ENCODE measurements around the gene GRIN2A. TPM values are rescaled to one million over a fixed set of nuclear protein-coding genes. Genes with fewer than 3 reads are reported as not detected.
"Not testable (repeated sequence)": the region's sequence is repeated elsewhere in the genome, so short reads cannot be mapped to it uniquely, and the experiment has no call there.

GRIN2A gene
- polyA plus RNA-seq, 2 of the 4 experiments (the other 2 are of a cell fraction): not detected

- Histone ChIP-seq H3K27ac (no peak overlapping the region), H3K9me3 (no peaks in the 10 kb centered on the region), H3K4me2 (no peak overlapping the region), H3K4me1 (no peaks in the 10 kb centered on the region), H3K4me3 (no peak overlapping the region)
- WGBS (ENCODE audit: missing lambda C conversion rate): 13% methylated on average over 1 of the region's 1 CpG
- ChIA-PET CTCF (no interaction called here), POLR2A (no interaction called here)
- no peak for FAIRE-seq
- no peak for DNase-seq (ENCODE audit: low read depth in 1 of 2, low spot score in 1 of 2)
- no peak for ATAC-seq
- TF ChIP-seq, protein P1, sequence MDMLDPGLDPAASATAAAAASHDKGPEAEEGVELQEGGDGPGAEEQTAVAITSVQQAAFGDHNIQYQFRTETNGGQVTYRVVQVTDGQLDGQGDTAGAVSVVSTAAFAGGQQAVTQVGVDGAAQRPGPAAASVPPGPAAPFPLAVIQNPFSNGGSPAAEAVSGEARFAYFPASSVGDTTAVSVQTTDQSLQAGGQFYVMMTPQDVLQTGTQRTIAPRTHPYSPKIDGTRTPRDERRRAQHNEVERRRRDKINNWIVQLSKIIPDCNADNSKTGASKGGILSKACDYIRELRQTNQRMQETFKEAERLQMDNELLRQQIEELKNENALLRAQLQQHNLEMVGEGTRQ (IDR thresholded peaks at IDR 0.05): no peak
- TF ChIP-seq RFX5 (IDR thresholded peaks at IDR 0.05) (no peak), EP300 (IDR thresholded peaks at IDR 0.05) (no peak), ZNF302 (CRISPR knock-in tag; IDR thresholded peaks at IDR 0.05) (no peak), MYC (IDR thresholded peaks at IDR 0.05; ENCODE audit: borderline replicate concordance, low read length) (no peak), EHMT2 (IDR thresholded peaks at IDR 0.05; ENCODE audit: low read depth) (no peak)
Observed at GRCh38 chr16:9885876-9886275, 296.4 kb downstream of the GRIN2A start.

DNA sequence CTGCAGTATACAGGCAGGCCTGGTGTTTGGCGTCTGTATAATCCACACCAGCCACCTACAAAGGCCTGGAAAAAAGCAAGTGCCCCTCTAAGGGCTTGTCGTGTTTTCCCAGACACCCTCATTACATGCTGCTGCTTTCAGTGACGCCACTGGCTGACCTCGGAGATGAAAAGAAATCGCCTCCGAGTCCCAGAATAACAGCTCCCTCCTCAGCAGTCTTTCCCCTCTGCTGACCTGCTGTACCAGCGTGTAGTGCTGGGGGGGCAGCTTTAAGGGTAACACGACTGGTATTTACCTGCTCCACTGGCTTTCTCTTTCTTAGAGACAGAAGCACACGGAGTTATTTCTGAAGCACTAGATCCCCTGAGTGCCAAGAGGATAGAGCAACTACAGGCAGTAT lies 296.8 kb downstream of the GRIN2A start:
- Histone ChIP-seq H3K9me3 (no peaks in the 10 kb centered on the region), H3K27ac (no peak overlapping the region), H3K4me1 (no peaks in the 10 kb centered on the region), H3K4me3 (no peak overlapping the region), H3K4me2 (no peak overlapping the region)
- 24% methylated on average over 9 of the region's 9 CpGs for WGBS (ENCODE audit: missing lambda C conversion rate)
- TF ChIP-seq FOSB (CRISPR knock-in tag; IDR thresholded peaks at IDR 0.05) (no peak), KDM1A (IDR thresholded peaks at IDR 0.05; ENCODE audit: low read depth) (no peak), HOXB13 (CRISPR knock-in tag; IDR thresholded peaks at IDR 0.05; ENCODE audit: low read depth) (no peak), CHD2 (IDR thresholded peaks at IDR 0.05; ENCODE audit: low read length, partially characterized antibody) (no peak), RFX5 (IDR thresholded peaks at IDR 0.05) (no peak), CEBPB (IDR thresholded peaks at IDR 0.05) (no peak), RNF2 (IDR thresholded peaks at IDR 0.05; ENCODE audit: borderline replicate concordance, low read depth) (no peak), NPAS2 (CRISPR knock-in tag; IDR thresholded peaks at IDR 0.05; ENCODE audit: borderline replicate concordance) (no peak), MYC (IDR thresholded peaks at IDR 0.05; ENCODE audit: borderline replicate concordance, low read length) (no peak)
- TF ChIP-seq, protein P2, sequence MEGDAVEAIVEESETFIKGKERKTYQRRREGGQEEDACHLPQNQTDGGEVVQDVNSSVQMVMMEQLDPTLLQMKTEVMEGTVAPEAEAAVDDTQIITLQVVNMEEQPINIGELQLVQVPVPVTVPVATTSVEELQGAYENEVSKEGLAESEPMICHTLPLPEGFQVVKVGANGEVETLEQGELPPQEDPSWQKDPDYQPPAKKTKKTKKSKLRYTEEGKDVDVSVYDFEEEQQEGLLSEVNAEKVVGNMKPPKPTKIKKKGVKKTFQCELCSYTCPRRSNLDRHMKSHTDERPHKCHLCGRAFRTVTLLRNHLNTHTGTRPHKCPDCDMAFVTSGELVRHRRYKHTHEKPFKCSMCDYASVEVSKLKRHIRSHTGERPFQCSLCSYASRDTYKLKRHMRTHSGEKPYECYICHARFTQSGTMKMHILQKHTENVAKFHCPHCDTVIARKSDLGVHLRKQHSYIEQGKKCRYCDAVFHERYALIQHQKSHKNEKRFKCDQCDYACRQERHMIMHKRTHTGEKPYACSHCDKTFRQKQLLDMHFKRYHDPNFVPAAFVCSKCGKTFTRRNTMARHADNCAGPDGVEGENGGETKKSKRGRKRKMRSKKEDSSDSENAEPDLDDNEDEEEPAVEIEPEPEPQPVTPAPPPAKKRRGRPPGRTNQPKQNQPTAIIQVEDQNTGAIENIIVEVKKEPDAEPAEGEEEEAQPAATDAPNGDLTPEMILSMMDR (IDR thresholded peaks at IDR 0.05): no peak
- TF ChIP-seq, protein P3, sequence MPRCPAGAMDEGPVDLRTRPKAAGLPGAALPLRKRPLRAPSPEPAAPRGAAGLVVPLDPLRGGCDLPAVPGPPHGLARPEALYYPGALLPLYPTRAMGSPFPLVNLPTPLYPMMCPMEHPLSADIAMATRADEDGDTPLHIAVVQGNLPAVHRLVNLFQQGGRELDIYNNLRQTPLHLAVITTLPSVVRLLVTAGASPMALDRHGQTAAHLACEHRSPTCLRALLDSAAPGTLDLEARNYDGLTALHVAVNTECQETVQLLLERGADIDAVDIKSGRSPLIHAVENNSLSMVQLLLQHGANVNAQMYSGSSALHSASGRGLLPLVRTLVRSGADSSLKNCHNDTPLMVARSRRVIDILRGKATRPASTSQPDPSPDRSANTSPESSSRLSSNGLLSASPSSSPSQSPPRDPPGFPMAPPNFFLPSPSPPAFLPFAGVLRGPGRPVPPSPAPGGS (IDR thresholded peaks at IDR 0.05): no peak
- no peak for DNase-seq (ENCODE audit: low read depth in 1 of 2, low spot score in 1 of 2)
- ChIA-PET POLR2A (no interaction called here), CTCF (no interaction called here)
- ATAC-seq: no peak
- FAIRE-seq: no peak

DNA sequence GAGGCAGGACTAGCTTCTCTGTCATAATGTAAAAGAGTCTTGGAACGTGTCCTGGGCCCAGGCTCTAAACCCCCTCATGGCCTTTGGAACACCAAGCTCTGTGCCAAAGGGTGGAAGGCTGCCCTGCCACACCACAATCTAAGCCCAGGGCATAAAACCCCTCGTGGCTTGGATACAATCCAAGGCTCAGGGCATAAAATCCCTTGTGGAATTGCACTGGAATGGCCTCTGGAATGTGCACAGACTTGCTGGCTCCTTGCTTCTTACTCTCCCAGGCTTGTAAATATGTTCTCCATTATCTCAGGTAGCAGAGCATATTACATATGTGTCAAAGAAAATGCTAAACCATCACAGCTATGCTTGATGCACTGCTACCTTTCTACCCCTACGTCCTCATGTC lies 306.2 kb downstream of the GRIN2A start:
- H3K4me1 ChIP-seq; ATAC-seq; CTCF ChIA-PET; H3K9me3 ChIP-seq; H3K4me3 ChIP-seq; FAIRE-seq; H3K27ac ChIP-seq; POLR2A ChIA-PET; DNase-seq (ENCODE audit: low read depth in 1 of 2, low spot score in 1 of 2); H3K4me2 ChIP-seq: not testable (repeated sequence)
- 1% methylated on average over 3 of the region's 3 CpGs for WGBS (ENCODE audit: missing lambda C conversion rate)

- FAIRE-seq (no peak), ATAC-seq (no peak), DNase-seq (ENCODE audit: low read depth in 1 of 2, low spot score in 1 of 2) (no peak)
- Histone ChIP-seq H3K9me3 (no peaks in the 10 kb centered on the region), H3K27ac (no peak overlapping the region), H3K4me3 (no peak overlapping the region), H3K4me2 (no peak overlapping the region), H3K4me1 (no peaks in the 10 kb centered on the region)
- ChIA-PET CTCF (no interaction called here), POLR2A (no interaction called here)
- TF ChIP-seq NFE2L2 (conservative IDR thresholded peaks at IDR 0.05; ENCODE audit: low read length) (no peak), CBX8 (IDR thresholded peaks at IDR 0.05) (no peak), POLR2A (IDR thresholded peaks at IDR 0.05; ENCODE audit: low read length) (no peak)
- WGBS (ENCODE audit: missing lambda C conversion rate): 4% methylated on average over 7 of the region's 7 CpGs
Observed at GRCh38 chr16:9874219-9874618, 308.0 kb downstream of the GRIN2A start.
